Mucosa of gallbladder (tissue), 1 donor: ENCODE measurements around the gene TMEM234. TPM values are rescaled to one million over a fixed set of nuclear protein-coding genes. Genes with fewer than 3 reads are reported as not detected.
A peak's percentile ranks its signal among the peaks of the same experiment; 100 is the strongest.
"Not testable (repeated sequence)": the region's sequence is repeated elsewhere in the genome, so short reads cannot be mapped to it uniquely, and the experiment has no call there.

Experiments used
- DNase-seq: peaks from one replicate; pipeline ENCODE4 v3.0.0-alpha.2; 2020; ENCODE audit warnings: low spot score
- total RNA-seq: library from RNA; stranded (reverse); gene quantifications from one replicate; pipeline ENCODE4 v1.2.1, GENCODE V29; 2021
- donor health status: DM: no; HTN: no; CAD: no.

TMEM234 gene
- 35.1 TPM for total RNA-seq

DNA sequence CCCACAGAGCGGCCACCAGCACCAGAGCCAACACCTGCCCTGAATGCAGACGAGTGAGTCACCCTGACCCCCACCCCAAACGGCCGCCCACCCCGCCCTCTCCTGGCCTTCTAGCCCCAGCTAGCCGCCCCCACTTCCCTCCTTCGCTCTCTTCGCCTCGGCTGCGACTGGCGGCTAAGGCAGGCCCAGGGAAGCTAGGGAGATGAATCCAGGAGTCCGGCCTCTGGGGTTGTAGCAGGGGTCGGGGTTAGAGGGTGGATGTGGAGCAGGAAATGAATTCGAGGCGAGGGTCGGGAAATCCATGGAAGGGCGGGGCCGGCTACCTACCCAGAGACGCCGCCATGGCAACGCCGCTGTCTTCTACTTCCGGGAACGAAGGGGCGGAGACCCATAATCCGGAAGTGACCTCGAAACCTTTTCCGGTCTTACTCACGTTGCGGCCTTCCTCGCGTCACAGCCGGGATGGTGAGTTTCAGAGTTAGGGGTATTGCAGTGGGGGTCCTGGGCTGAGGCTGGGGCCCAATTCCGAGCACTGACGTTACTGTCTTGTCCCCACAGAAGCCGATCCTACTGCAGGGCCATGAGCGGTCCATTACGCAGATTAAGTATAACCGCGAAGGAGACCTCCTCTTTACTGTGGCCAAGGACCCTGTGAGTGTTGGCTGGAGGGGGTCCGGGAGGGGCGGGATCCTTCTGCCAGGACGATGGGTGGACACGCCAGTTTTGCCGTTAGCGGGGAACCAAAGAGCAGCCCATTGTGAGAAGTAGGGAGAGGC is at the start of gene TMEM234, which contains the start of gene EIF3I:
TMEM234 (minus strand) TSS at position 374 of the 776 bp plus-strand sequence; CDS start at position 343, 31 bp downstream.
EIF3I (plus strand) TSS at position 428 of the 776 bp plus-strand sequence; CDS start at position 463, 35 bp downstream.
- peak; percentile 93 for DNase-seq

DNA sequence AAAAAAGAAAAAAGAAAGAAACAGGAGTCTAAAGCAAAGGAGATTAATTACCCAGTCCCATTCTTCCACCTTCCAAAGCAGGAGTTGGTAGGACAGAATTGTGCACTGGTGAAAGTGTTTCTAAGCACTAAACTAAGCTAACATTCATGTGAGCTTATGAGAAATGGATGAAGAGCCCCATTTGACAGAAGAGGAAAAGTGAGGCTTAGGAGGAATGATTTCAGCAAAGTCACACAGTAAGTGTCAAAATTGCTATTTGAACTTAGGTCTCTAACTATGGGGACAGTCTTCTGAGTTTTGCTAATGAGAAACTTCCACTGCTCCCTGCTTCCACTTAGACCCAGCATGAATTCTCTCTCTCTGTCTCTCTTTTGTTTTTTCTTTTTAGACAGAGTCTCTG is 47.6 kb upstream of the TMEM234 start:
- no peak for DNase-seq

DNA sequence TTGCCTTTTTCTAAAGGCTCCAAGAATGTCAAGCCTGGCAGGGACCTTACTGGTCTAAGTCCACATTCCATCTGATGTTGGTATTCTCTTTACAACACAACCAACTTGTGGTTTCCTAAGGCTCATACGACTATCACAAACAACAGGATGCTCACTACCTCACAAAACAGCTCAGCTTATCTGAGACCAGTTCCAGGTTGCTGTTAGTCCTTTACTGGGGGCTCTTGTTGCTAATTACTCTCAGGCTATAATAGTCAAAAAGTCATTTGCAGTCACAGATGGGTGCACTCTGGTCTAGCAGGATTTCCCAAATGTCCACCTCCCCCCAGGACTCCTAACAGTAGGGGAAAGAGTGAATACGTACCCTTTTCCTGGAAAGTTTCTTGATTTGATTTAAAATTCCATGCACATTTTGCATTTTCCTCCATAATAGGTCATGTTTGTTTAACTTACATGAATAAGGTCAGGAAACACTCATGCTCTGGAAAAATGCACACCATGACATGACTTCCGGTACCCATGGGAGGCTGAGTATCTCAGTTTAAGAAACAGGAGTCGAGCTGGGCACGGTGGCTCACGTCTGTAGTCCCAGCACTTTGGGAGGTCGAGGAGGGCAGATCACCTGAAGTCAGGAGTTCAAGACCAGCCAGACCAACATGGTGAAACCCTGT is 44.9 kb upstream of the TMEM234 start:
- DNase-seq = no peak

DNA sequence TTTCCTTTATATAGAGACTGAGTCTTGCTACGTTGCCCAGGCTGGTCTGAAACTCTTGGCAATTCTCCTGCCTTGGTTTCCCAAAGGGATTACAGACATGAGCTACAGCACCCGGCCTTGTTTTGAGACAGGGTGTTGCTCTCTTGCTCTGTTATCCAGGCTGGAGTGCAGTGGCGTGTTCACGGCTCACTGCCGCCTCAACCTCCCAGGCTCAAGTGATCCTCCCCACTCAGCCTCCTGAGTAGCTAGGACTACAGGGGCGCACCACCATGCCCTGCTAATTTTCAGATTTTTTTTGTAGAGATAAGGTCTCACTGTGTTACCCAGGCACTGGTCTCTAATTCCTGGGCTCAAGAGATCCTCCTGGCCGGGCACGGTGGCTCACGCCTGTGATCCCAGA is 43.7 kb upstream of the TMEM234 start:
- no peak for DNase-seq

DNA sequence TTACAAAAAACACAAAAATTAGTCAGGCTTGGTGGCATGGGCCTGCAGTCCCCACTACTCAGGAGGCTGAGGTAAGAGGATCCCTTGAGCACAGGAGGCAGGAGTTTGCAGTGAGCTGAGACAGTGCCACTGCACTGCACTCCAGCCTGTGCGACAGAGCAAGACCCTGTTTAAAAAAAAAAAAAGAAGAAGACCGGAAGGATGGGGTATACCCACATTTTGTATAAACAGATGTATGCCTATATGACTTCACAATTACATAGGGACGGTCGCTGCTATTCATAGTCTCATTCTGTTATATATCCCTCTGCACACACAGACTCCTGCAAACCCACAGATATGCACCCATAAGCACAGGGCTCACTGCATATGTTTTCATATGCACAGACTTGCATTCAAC is 41.6 kb upstream of the TMEM234 start:
- DNase-seq = no peak

DNA sequence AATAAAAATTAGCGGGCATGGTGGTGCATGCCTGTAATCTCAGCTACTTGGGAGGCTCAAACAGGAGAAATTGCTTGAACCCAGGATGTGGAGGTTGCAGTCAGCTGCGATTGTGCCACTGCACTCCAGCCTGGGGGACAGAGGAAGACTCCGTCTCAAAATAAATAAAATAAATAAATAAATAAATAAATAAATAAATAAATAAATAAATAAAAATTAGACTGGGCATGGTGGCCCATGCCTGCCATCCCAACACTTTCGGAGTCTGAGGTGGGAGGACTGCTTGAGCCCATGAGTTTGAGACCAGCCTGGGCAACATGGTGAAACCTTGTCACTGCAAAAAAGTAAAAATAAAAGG is 41.1 kb upstream of the TMEM234 start:
- not testable (repeated sequence) for DNase-seq

- no peak for DNase-seq
Observed at GRCh38 chr1:32257227-32257508, 35.0 kb upstream of the TMEM234 start.

DNA sequence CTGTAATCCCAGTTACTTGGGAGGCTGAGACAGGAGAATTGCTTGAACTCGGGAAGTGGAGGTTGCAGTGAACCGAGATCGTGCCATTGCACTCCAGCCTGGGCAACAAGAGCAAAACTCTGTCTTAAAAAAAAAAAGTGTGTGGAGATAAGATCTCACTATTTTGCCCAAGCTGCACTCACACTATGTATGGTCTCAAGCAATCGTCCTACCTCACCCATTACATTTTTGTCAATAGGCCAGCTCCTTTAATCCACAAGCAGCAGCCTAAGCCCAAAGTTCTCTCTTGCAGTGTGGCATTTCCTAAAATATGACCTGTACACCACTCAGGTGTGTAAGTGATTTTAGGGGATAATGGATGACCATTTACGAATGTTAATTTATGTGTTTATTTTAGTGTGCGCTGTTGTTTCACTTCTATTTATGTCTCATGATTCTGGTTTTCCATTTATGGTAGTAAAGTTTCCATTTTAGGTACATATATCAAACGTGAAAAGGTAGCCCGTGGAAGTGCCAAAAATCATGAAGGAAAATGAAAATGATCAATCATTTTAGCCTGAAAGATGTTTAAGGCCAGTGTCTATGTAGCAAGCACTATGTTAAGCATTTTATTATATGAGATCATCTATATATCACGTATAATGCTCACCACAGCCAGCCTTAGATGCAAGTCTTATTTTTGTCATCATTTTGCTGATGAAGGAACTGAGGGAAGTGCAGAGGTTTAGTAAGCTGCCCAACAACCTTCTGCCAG is 34.5 kb upstream of the TMEM234 start:
- no peak for DNase-seq

DNA sequence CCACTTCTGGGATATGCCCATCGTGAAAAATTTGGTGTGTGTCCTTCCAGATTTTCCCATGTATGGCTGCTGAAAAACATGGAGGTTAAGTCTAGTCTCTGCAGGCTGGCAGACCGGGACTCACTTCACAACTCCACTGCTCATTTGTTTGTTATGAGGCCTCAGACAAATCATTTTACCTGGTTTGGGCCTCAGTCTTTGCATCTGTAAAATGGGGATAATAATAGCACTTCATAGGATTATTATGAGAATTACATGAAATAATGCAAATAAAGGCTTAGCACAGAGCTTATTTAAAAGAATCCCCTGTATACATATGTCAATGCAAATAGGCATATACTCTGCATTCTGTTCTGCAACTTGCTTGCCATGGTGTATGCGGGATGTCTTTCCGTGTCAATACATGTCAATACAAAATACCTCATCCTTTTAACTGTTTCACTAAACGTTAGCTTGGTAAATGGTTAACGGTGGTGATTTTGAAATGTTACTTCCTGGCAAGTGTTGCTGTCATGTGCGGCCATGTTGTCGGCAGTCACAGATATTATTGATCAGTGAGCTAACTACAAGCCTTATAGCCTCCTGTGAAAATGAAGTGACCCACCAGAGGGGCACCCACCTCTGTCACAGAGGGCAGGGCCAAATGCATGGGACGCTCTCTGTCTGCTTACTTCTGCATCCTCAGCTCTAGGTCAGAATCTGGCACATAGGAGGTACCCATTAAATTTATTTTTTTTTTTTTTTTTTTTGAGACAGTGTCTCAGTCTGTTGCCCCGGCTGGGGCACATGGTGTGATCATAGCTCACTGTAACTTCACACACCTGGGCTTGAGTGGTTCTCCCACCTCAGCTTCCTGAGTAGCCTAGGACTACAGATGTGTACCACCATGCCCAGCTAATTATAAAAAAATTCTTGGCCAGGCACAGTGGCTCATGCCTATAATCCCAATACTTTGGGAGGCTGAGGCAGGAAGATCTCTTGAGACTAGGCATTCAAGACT is 33.2 kb upstream of the TMEM234 start:
- no peak for DNase-seq

GRCh38 chr1:32250893-32251716 is 29.0 kb upstream of the TMEM234 start, which contains the start of gene LCK:
LCK (plus strand) TSS chr1:32251265; CDS start chr1:32274330, 23,065 bp downstream.
- DNase-seq = no peak

- DNase-seq = peak; percentile 61
Observed at GRCh38 chr1:32249831-32250525, 27.8 kb upstream of the TMEM234 start.

DNA sequence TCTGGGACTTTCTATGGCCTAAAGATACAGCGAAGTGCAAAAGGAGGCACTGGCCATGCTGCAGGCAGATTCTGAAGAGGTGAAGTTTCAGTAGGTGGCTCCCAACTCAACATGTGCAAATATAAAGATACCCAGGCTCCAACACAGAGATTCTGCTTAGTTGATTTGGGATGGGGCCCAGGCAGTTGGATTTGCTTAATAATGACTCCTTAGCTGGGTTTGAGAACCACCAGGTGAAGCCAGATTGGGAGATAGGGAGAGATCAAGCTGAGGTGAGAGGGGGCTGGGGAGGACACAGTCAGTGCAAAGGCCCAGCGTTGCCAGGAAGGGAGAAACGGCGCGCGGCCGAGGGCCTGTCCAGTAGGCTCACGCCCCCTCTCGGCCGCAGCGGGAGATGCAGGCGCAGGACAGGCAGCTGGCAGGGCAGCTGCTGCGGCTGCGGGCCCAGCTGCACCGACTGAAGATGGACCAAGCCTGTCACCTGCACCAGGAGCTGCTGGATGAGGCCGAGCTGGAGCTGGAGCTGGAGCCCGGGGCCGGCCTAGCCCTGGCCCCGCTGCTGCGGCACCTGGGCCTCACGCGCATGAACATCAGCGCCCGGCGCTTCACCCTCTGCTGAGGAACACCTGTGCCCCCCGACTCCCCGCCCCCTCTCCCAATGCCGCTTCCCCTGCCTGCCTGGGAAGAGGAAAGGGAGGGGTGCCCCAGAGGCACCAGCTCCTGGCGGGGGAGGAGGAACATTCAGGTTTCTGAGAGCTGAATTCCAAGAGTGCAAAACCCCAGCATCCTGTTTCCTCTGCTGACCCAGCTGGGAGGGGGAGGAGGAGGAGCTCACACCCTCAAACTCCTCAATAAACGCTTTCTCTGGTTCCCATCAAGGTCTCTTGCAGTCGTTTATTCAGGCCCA is 26.1 kb upstream of the TMEM234 start:
- DNase-seq = peak; percentile 82

- DNase-seq = no peak
Observed at GRCh38 chr1:32247452-32247851, 25.3 kb upstream of the TMEM234 start.

- peak; percentile 34 for DNase-seq
Observed at GRCh38 chr1:32246888-32247273, 24.7 kb upstream of the TMEM234 start, which contains the start of gene FAM167B. FAM167B (plus strand) TSS chr1:32247222; CDS start chr1:32247422, 200 bp downstream.

GRCh38 chr1:32242341-32242851 is 20.2 kb upstream of the TMEM234 start:
- no peak for DNase-seq

- DNase-seq = peak; percentile 39
Observed at GRCh38 chr1:32241001-32241763, 19.0 kb upstream of the TMEM234 start.

- DNase-seq = peak; percentile 60
Observed at GRCh38 chr1:32240140-32240951, 18.2 kb upstream of the TMEM234 start.
